ENCODE data around the gene DNAH10. TPM values are rescaled to one million over a fixed set of nuclear protein-coding genes. Genes with fewer than 3 reads are reported as not detected.
A peak's percentile ranks its signal among the peaks of the same experiment; 100 is the strongest.

Gene DNAH10
- polyA plus RNA-seq, 2 of the 4 experiments (the other 2 are of a cell fraction) = 0.14 to 0.39 TPM

DNA sequence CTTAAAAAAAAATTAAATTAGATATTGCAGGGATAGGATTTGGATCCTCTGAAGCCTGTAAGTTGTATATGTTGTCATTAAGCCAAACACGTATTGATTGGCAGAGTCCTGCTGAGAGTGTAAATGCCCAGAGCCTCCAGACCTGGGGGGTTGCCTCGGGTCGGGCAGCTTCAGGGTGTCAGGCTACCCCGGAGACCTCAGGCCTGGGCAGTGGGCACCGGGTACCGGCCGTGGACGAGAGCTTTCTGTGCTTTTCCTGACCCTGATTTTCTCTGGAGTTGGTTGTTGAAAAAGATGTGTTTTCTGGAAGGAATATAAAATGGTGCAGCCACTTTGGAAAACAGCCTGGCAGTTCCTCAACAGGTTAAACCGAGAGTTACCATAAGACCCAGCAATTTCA is 96.1 kb downstream of the DNAH10 start:
- Histone ChIP-seq H3K9me3 (no peaks in the 10 kb centered on the region; the same call in 2 of the 3 replicates), H3K27ac (no peak overlapping the region), H3K4me2 (no peak overlapping the region), H3K4me3 (no peak overlapping the region), H3K4me1 (no peaks in the 10 kb centered on the region)
- ChIA-PET CTCF (no interaction called here), POLR2A (no interaction called here)
- no peak for ATAC-seq
- 48% methylated on average over 9 of the region's 9 CpGs for WGBS (ENCODE audit: missing lambda C conversion rate)
- FAIRE-seq = no peak
- TF ChIP-seq ZFP36 (IDR thresholded peaks at IDR 0.05; ENCODE audit: borderline replicate concordance, partially characterized antibody) (no peak), HOXB5 (CRISPR knock-in tag; IDR thresholded peaks at IDR 0.05) (no peak), CBX2 (IDR thresholded peaks at IDR 0.05; ENCODE audit: borderline replicate concordance, low read depth) (no peak), ZC3H11A (IDR thresholded peaks at IDR 0.05) (no peak), ZNF302 (CRISPR knock-in tag; IDR thresholded peaks at IDR 0.05) (no peak), PHF8 (IDR thresholded peaks at IDR 0.05; ENCODE audit: borderline replicate concordance, low read depth) (no peak), FOSL2 (IDR thresholded peaks at IDR 0.05) (no peak), FOSL2 (CRISPR knock-in tag; IDR thresholded peaks at IDR 0.05) (no peak), NPAS2 (CRISPR knock-in tag; IDR thresholded peaks at IDR 0.05; ENCODE audit: borderline replicate concordance) (no peak), HDAC2 (IDR thresholded peaks at IDR 0.05) (no peak), RCOR1 (IDR thresholded peaks at IDR 0.05; ENCODE audit: low read depth, low read length) (no peak), CBX8 (IDR thresholded peaks at IDR 0.05) (no peak), BHLHE40 (IDR thresholded peaks at IDR 0.05; ENCODE audit: low read depth, low read length) (no peak), RFX5 (IDR thresholded peaks at IDR 0.05) (no peak), NFE2L2 (conservative IDR thresholded peaks at IDR 0.05; ENCODE audit: low read length) (no peak), HOXA7 (CRISPR knock-in tag; IDR thresholded peaks at IDR 0.05) (no peak), TP53 (CRISPR knock-in tag; IDR thresholded peaks at IDR 0.05) (no peak), NR3C1 (IDR thresholded peaks at IDR 0.05) (no peak)
- TF ChIP-seq, protein P1, sequence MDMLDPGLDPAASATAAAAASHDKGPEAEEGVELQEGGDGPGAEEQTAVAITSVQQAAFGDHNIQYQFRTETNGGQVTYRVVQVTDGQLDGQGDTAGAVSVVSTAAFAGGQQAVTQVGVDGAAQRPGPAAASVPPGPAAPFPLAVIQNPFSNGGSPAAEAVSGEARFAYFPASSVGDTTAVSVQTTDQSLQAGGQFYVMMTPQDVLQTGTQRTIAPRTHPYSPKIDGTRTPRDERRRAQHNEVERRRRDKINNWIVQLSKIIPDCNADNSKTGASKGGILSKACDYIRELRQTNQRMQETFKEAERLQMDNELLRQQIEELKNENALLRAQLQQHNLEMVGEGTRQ (IDR thresholded peaks at IDR 0.05) = no peak
- TF ChIP-seq, protein P2, sequence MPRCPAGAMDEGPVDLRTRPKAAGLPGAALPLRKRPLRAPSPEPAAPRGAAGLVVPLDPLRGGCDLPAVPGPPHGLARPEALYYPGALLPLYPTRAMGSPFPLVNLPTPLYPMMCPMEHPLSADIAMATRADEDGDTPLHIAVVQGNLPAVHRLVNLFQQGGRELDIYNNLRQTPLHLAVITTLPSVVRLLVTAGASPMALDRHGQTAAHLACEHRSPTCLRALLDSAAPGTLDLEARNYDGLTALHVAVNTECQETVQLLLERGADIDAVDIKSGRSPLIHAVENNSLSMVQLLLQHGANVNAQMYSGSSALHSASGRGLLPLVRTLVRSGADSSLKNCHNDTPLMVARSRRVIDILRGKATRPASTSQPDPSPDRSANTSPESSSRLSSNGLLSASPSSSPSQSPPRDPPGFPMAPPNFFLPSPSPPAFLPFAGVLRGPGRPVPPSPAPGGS (IDR thresholded peaks at IDR 0.05) = no peak
- TF ChIP-seq, protein P3, sequence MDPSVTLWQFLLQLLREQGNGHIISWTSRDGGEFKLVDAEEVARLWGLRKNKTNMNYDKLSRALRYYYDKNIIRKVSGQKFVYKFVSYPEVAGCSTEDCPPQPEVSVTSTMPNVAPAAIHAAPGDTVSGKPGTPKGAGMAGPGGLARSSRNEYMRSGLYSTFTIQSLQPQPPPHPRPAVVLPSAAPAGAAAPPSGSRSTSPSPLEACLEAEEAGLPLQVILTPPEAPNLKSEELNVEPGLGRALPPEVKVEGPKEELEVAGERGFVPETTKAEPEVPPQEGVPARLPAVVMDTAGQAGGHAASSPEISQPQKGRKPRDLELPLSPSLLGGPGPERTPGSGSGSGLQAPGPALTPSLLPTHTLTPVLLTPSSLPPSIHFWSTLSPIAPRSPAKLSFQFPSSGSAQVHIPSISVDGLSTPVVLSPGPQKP (IDR thresholded peaks at IDR 0.05; ENCODE audit: low read depth, low read length) = no peak
- DNase-seq (ENCODE audit: low read depth in 1 of 2, low spot score in 1 of 2) = no peak

DNA sequence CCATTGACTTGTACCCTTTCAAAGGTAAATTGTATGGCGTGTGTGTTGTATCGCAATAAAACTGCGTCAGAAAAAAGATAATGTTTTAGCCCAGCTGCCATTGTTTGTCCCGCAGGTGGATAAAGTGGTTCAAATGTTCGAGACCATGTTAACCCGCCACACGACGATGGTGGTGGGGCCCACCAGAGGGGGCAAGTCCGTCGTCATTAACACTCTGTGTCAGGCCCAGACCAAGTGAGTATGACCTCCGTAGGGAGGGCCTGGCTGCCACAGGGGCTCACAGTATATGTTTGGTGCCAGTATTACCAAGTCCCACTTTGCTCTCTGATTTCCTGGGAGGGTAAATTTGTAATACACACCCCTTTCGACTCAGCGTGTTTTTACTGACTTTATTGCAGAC is 96.9 kb downstream of the DNAH10 start:
- Histone ChIP-seq H3K9me3 (no peaks in the 10 kb centered on the region; the same call in 2 of the 3 replicates), H3K4me2 (no peak overlapping the region), H3K27ac (no peak overlapping the region), H3K4me1 (no peaks in the 10 kb centered on the region), H3K4me3 (no peak overlapping the region)
- DNase-seq (ENCODE audit: low read depth in 1 of 2, low spot score in 1 of 2) (no peak), ATAC-seq (peak in 1 of 2 experiments; percentile 28; a peak in 1 of 6 replicates), FAIRE-seq (no peak)
- CTCF ChIA-PET = no interaction called here
- TF ChIP-seq HDAC2 (IDR thresholded peaks at IDR 0.05) (no peak), RARB (CRISPR knock-in tag; IDR thresholded peaks at IDR 0.05) (no peak), KDM5A (IDR thresholded peaks at IDR 0.05) (no peak), FOXS1 (CRISPR knock-in tag; IDR thresholded peaks at IDR 0.05) (no peak), MAFK (IDR thresholded peaks at IDR 0.05; ENCODE audit: partially characterized antibody) (no peak), FOSL2 (IDR thresholded peaks at IDR 0.05) (no peak), FOSL2 (CRISPR knock-in tag; IDR thresholded peaks at IDR 0.05) (no peak), TFCP2L1 (CRISPR knock-in tag; IDR thresholded peaks at IDR 0.05) (no peak), FOSB (CRISPR knock-in tag; IDR thresholded peaks at IDR 0.05) (no peak), MYC (IDR thresholded peaks at IDR 0.05; ENCODE audit: borderline replicate concordance, low read length) (no peak), MAZ (IDR thresholded peaks at IDR 0.05; ENCODE audit: borderline replicate concordance, low read depth, low read length) (no peak), NFE2L2 (conservative IDR thresholded peaks at IDR 0.05; ENCODE audit: low read length) (no peak), CBX2 (IDR thresholded peaks at IDR 0.05; ENCODE audit: borderline replicate concordance, low read depth) (no peak), ESRRA (IDR thresholded peaks at IDR 0.05; ENCODE audit: borderline replicate concordance, low read length) (no peak), HOXA7 (CRISPR knock-in tag; IDR thresholded peaks at IDR 0.05) (no peak), CHD4 (IDR thresholded peaks at IDR 0.05; ENCODE audit: borderline replicate concordance) (no peak)
- TF ChIP-seq, protein P4, sequence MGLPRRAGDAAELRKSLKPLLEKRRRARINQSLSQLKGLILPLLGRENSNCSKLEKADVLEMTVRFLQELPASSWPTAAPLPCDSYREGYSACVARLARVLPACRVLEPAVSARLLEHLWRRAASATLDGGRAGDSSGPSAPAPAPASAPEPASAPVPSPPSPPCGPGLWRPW (IDR thresholded peaks at IDR 0.05) = no peak
- TF ChIP-seq, protein P5, sequence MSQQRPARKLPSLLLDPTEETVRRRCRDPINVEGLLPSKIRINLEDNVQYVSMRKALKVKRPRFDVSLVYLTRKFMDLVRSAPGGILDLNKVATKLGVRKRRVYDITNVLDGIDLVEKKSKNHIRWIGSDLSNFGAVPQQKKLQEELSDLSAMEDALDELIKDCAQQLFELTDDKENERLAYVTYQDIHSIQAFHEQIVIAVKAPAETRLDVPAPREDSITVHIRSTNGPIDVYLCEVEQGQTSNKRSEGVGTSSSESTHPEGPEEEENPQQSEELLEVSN (IDR thresholded peaks at IDR 0.05; ENCODE audit: borderline replicate concordance, low read depth) = no peak
- TF ChIP-seq, protein P3 (IDR thresholded peaks at IDR 0.05; ENCODE audit: low read depth, low read length) = no peak
- TF ChIP-seq, protein P6, sequence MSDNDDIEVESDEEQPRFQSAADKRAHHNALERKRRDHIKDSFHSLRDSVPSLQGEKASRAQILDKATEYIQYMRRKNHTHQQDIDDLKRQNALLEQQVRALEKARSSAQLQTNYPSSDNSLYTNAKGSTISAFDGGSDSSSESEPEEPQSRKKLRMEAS (IDR thresholded peaks at IDR 0.05) = no peak
- POLR2A ChIA-PET = no interaction called here
- WGBS (ENCODE audit: missing lambda C conversion rate) = 72% methylated on average over 13 of the region's 13 CpGs
